NB4 (cell line): ENCODE data around the gene WDR62.
"Not testable (repeated sequence)": the region's sequence is repeated elsewhere in the genome, so short reads cannot be mapped to it uniquely, and the experiment has no call there.

Source experiments
- DNase-seq: peaks from one replicate; pipeline ENCODE4 v3.0.0; 2010; ENCODE audit warnings: low read depth
- H3K4me3 ChIP-seq: one replicate; pipeline ENCODE4 v1.5.1; 2011; ENCODE audit warnings: mild to moderate bottlenecking, low read depth, low read length, moderate library complexity
- CTCF ChIP-seq: IDR thresholded peaks from one replicate; pipeline ENCODE4 v1.5.1; 2012; ENCODE audit warnings: low read depth, low read length
- MAX ChIP-seq: IDR thresholded peaks from 2 replicates; pipeline ENCODE4 v1.6.1; 2011; ENCODE audit warnings: low read depth, low read length
- MYC ChIP-seq: IDR thresholded peaks from 2 replicates; pipeline ENCODE4 v1.6.1; 2011; ENCODE audit warnings: low read depth, low read length
- POLR2A ChIP-seq: IDR thresholded peaks from 2 replicates; pipeline ENCODE4 v1.6.1; 2011; ENCODE audit warnings: mild to moderate bottlenecking; ENCODE audit not compliant: insufficient read length; ENCODE audit errors: extremely low read depth

The WDR62 gene

DNA sequence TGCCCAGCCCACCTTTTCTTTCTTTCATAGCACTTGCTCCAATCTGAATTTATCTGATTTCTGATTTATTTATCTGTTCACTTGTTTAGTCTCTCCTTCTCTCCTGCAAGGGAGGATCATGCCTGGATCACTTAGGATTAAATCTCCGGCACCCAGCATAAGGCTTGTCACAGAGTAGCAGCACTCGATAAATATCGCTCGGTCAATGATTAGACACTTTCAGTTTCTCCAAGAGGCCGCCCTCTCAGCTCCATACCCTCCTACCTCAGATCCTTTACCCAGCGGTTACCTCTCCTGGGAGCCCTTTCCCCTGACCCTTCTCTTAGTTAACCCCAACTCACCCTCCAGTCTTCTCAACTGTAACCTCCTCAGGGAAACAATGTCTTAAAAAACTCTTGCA is 23.4 kb upstream of the WDR62 start:
- H3K4me3 ChIP-seq, result no peak overlapping the region
- no peak for DNase-seq
- no peak for TF ChIP-seq POLR2A

DNA sequence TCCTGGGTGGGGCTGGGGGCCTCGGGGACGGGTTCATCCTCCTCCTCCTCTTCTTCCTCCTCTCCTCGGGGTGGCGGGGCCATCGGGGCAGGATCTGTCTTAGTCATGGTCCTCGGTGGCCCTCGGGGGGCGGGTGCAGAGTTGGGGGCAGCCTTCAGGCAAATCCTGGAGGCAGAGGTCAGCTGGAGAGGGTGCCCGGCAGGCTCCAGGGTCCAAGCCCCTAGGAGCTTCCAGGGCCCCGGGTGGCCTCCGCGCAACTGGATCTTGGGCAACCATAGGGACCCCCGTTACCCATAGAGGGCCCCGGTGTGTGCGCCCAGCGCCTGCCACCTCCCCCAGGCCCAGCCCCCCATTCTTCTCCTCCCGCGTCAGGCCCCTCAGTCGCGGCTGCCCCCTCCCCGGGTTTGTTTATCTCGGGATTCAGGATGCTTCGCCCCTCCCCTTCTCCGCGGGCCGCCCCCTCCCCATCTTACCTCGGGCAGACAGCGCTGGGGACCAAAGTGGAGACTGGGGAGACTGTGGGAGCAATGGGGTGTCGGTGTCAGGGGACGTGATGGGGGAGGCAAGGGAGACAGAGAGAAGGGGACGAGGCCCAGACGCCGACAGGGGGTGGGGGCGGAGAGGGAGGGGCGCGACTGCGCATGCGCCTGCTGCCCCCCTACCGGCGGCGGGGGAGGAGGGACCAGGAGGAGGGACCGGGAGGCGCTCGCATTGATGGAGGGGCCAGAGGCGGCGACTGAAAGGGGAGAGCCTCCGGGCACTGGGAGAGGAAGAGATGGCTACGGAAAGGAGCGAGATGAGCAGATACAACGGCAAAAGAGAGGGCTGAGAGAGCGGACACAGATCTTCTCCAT is 22.2 kb upstream of the WDR62 start, which contains the start of gene CLIP3:
Gene CLIP3, minus strand, starts transcription at position 623 of the 854 bp plus-strand sequence. Its CDS starts 516 bp downstream, at position 107.
- no peak for DNase-seq
- TF ChIP-seq MYC, result no peak
- no peak for TF ChIP-seq MAX
- no peak for TF ChIP-seq CTCF
- no peak for TF ChIP-seq POLR2A
- no peak within 1 kb of the TSS for H3K4me3 ChIP-seq

DNA sequence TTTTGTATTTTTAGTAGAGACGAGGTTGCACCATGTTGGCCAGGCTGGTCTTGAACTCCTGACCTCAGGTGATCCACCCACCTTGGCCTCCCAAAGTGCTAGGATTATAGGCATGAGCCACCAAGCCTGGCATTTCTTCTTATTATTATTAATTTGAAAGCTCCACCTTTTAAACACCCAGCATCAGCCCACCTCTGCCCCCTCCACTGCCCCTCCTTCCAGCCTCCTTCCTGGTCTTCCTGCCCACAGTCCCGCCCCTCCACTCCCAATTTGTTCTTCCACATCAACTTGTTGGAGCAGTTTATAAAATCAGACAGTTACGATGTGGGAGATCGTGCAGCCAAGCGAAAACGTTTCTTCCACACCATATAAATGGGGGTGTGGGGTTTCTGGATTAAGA is 14.2 kb upstream of the WDR62 start:
- TF ChIP-seq POLR2A (no peak), MAX (no peak), MYC (no peak), CTCF (no peak)

GRCh38 chr19:36041092-36041491 is 13.6 kb upstream of the WDR62 start:
- not testable (repeated sequence) for DNase-seq, H3K4me3 ChIP-seq

More for the DNA sequence above, 14.2 kb upstream of the WDR62 start:
- H3K4me3 ChIP-seq, result no peak overlapping the region
- no peak for DNase-seq

DNA sequence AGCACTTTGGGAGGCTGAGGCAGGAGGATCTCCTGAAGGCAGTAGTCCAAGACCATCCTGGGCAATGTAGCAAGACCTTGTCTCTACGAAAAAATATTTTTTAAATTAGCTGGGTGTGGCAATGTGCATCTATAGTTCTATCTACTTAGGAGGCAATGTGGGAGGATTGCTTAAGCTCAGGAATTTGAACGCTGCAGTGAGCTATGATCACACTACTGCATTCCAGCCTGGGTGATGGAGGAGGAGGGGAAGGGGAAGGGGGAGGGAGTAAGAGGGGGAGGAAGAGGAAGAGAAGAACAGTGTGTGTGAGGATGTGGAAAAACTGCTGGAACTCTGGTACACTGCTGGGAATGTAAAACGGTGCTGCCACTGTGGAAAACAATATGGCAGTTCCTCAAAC is 12.9 kb upstream of the WDR62 start:
- TF ChIP-seq POLR2A (no peak), MYC (no peak), CTCF (no peak), MAX (no peak)
- no peak overlapping the region for H3K4me3 ChIP-seq
- no peak for DNase-seq

- no peak for DNase-seq
- TF ChIP-seq MAX, result no peak
- H3K4me3 ChIP-seq, result no peak overlapping the region
Measured at GRCh38 chr19:36043952-36044351, 10.7 kb upstream of the WDR62 start.

DNA sequence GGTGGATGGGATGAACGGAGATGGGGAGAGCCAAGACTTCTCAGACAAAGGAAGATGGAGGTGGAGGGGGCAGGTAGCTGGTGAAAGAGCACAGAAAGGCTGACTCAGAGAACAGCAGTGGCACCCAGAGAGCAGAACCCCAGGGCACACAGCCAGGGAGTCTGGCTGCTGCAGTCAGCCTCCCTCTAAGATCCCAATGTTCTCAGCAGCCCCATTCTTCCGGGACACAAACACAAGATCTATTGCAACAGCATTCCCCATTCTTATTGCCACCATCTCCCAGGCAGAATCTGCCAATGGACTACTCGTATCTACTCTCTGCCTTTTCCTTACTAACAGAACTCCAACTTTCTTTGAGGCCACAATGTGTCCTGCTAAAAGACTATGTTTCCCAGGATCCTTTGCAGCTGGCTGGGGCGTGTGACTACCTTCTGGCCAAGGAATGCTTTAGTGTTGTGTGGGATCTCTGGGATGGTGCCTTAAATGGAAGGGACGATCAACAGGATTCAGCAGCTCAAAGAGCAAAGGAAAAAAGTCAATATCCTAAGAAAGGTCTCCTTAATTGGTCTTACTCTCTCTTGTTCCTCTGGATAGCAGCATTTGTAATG is 8.2 kb upstream of the WDR62 start:
- TF ChIP-seq MYC (no peak), MAX (no peak), CTCF (no peak), POLR2A (no peak)

More for the DNA sequence above, 8.2 kb upstream of the WDR62 start:
- H3K4me3 ChIP-seq, result no peak overlapping the region
- no peak for DNase-seq
